GM23248 (cell line): ENCODE results near the gene RPS3. TPM values are rescaled to one million over a fixed set of nuclear protein-coding genes. Genes with fewer than 3 reads are reported as not detected.

ENCODE experiments used
- DNase-seq: peaks from one replicate; pipeline ENCODE4 v3.0.0-alpha.2; 2015
- H2AFZ ChIP-seq: fragments of 200-600 bp; sonication (generic); 2 replicates; pipeline ENCODE4 v1.6.1; 2016; ENCODE audit warnings: antibody characterized with exemption
- H3F3A ChIP-seq: fragments of 200-600 bp; sonication (generic); 2 replicates; pipeline ENCODE4 v1.6.1; 2016; ENCODE audit warnings: mild to moderate bottlenecking, antibody characterized with exemption, mixed run types; ENCODE audit not compliant: insufficient read depth
- H3K27ac ChIP-seq: fragments of 200-600 bp; sonication (generic); 2 replicates; pipeline ENCODE4 v1.5.1; 2016; ENCODE audit warnings: mild to moderate bottlenecking
- H3K27me3 ChIP-seq: fragments of 200-600 bp; sonication (generic); replicated peaks from 2 replicates; pipeline ENCODE4 v1.6.1; 2016; ENCODE audit warnings: mild to moderate bottlenecking; ENCODE audit not compliant: insufficient read depth
- H3K36me3 ChIP-seq: fragments of 200-600 bp; sonication (generic); 2 replicates; pipeline ENCODE4 v1.6.1; 2016; ENCODE audit warnings: low read depth, mild to moderate bottlenecking
- H3K4me1 ChIP-seq: fragments of 200-600 bp; sonication (generic); 2 replicates; pipeline ENCODE4 v1.6.1; 2016; ENCODE audit warnings: mild to moderate bottlenecking; ENCODE audit not compliant: insufficient read depth
- H3K4me2 ChIP-seq: fragments of 200-600 bp; sonication (generic); one replicate; pipeline ENCODE4 v1.6.1; 2016; ENCODE audit warnings: mild to moderate bottlenecking; ENCODE audit not compliant: unreplicated experiment
- H3K4me3 ChIP-seq: fragments of 200-600 bp; sonication (generic); 2 replicates; pipeline ENCODE4 v1.5.1; 2016; ENCODE audit warnings: mild to moderate bottlenecking
- H3K79me2 ChIP-seq: fragments of 200-600 bp; sonication (generic); 2 replicates; pipeline ENCODE4 v1.6.1; 2016; ENCODE audit warnings: mild to moderate bottlenecking; ENCODE audit not compliant: insufficient read depth
- H3K9ac ChIP-seq: fragments of 200-600 bp; sonication (generic); 2 replicates; pipeline ENCODE4 v1.6.1; 2016; ENCODE audit warnings: mild to moderate bottlenecking
- H3K9me2 ChIP-seq: fragments of 200-600 bp; sonication (generic); 2 replicates; pipeline ENCODE4 v1.6.1; 2016; ENCODE audit warnings: mixed run types, mild to moderate bottlenecking, moderate library complexity; ENCODE audit not compliant: insufficient read depth
- H3K9me3 ChIP-seq: fragments of 200-600 bp; sonication (generic); one replicate; pipeline ENCODE4 v1.6.1; 2017; ENCODE audit warnings: low read depth
- H4K20me1 ChIP-seq: fragments of 200-600 bp; sonication (generic); 2 replicates; pipeline ENCODE4 v1.6.0; 2016; ENCODE audit not compliant: insufficient read depth
- EZH2 ChIP-seq: fragments of 200-600 bp; sonication (generic); IDR thresholded peaks from 2 replicates; pipeline ENCODE4 v1.6.1; 2018; ENCODE audit warnings: antibody characterized with exemption, mild to moderate bottlenecking; ENCODE audit not compliant: insufficient read depth, poor library complexity, severe bottlenecking
- EZH2phosphoT487 ChIP-seq: fragments of 200-600 bp; sonication (generic); IDR thresholded peaks from 2 replicates; pipeline ENCODE4 v1.6.1; 2018; ENCODE audit warnings: antibody characterized with exemption, moderate library complexity, mild to moderate bottlenecking, low read depth; ENCODE audit not compliant: insufficient read depth
- WGBS, 2 experiments: methylation state at CpG; one replicate each; pipeline ENCODE4 v1.1.6; 2015 to 2017; ENCODE audit warnings: low lambda C conversion rate in 2 of 2, low coverage in 1 of 2; ENCODE audit errors: missing lambda C conversion rate in 2 of 2; 5-methylcytosine and 5-hydroxymethylcytosine counted together
- in situ Hi-C: fragments of 300-500 bp; cut with MboI; formaldehyde crosslinking; loops from 2 replicates; pipeline ENCODE4 v1.15.0; 2020
- polyA plus RNA-seq: library from polyadenylated mRNA; unstranded; fragments of >200 nt; fragmentation: Nextera tagmentation; extraction: Ambion mirVana; gene quantifications from 2 replicates; pipeline ENCODE4 v1.2.1, GENCODE V29; 2016
- total RNA-seq: library from RNA; depleted of rRNA; stranded (reverse); fragments of >200 nt; shearing (Covaris generic); gene quantifications from 2 replicates; pipeline ENCODE4 v1.2.3, GENCODE V29; 2014

The RPS3 gene
- total and polyA plus RNA-seq, 2 experiments from 2014 or later, result 896 to 1,048 TPM

- TF ChIP-seq EZH2, result no peak
- no peak for TF ChIP-seq EZH2phosphoT487
- Histone ChIP-seq H3K9me2 (no peaks in the 10 kb centered on the region), H3K36me3 (peaks cover 31% of the 10 kb centered on the region), H3K27me3 (no peaks in the 10 kb centered on the region), H3K4me2 (no peak overlapping the region), H3K79me2 (peaks cover 46% of the 10 kb centered on the region), H4K20me1 (peaks cover 24% of the 10 kb centered on the region), H3K9me3 (no peaks in the 10 kb centered on the region), H3K9ac (no peak overlapping the region), H3K27ac (no peak overlapping the region), H3K4me1 (peaks cover 21% of the 10 kb centered on the region), H2AFZ (peak overlapping the region; percentile 76), H3F3A (peaks cover 38% of the 10 kb centered on the region), H3K4me3 (no peak overlapping the region)
- in situ Hi-C loops, result no loop called here
- DNase-seq, result no peak
- 60 to 61% methylated on average over 8 of the region's 8 CpGs for WGBS, 2 experiments
These were observed 412 bp upstream of the RPS3 start for GRCh38 chr11:75398906-75399305.

- Histone ChIP-seq H3K9me3 (no peaks in the 10 kb centered on the region), H3K4me2 (peak overlapping the region; percentile 98), H3K27ac (peak overlapping the region; percentile 88), H2AFZ (no peak overlapping the region), H4K20me1 (peaks cover 24% of the 10 kb centered on the region), H3K36me3 (peaks cover 45% of the 10 kb centered on the region), H3K27me3 (no peaks in the 10 kb centered on the region), H3K9ac (peak overlapping the region; percentile 95), H3F3A (peaks cover 52% of the 10 kb centered on the region), H3K4me3 (peak overlapping the region; percentile 96), H3K79me2 (peaks cover 60% of the 10 kb centered on the region), H3K9me2 (no peaks in the 10 kb centered on the region), H3K4me1 (peaks cover 24% of the 10 kb centered on the region)
- DNase-seq, result peak; percentile 51
- no peak for TF ChIP-seq EZH2phosphoT487
- TF ChIP-seq EZH2, result no peak
- in situ Hi-C loops, result no loop called here
- 25 to 26% methylated on average over 11 of the region's 11 CpGs for WGBS, 2 experiments
These were observed 988 bp downstream of the RPS3 start for GRCh38 chr11:75400146-75400865.

GRCh38 chr11:75402002-75402773 lies 2.9 kb downstream of the RPS3 start:
- H3K27me3 ChIP-seq, result no peaks in the 10 kb centered on the region
- peaks cover 33% of the 10 kb centered on the region for H3K4me1 ChIP-seq
- peaks cover 63% of the 10 kb centered on the region for H3K36me3 ChIP-seq
- H4K20me1 ChIP-seq, result peaks cover 24% of the 10 kb centered on the region
- peak overlapping the region; percentile 96 for H3K4me3 ChIP-seq
- H2AFZ ChIP-seq, result no peak overlapping the region
- peak overlapping the region; percentile 98 for H3K4me2 ChIP-seq
- H3F3A ChIP-seq, result peaks cover 69% of the 10 kb centered on the region
- no peaks in the 10 kb centered on the region for H3K9me3 ChIP-seq
- in situ Hi-C loops, result no loop called here
- H3K27ac ChIP-seq, result no peak overlapping the region
- peak overlapping the region; percentile 95 for H3K9ac ChIP-seq
- H3K79me2 ChIP-seq, result peaks cover 75% of the 10 kb centered on the region
- no peaks in the 10 kb centered on the region for H3K9me2 ChIP-seq
- no peak for TF ChIP-seq EZH2phosphoT487
- no peak for TF ChIP-seq EZH2
- WGBS, 2 experiments, result 91% methylated on average over 10 of the region's 10 CpGs
- no peak for DNase-seq

- Histone ChIP-seq H3F3A (peaks cover 70% of the 10 kb centered on the region), H3K79me2 (peaks cover 82% of the 10 kb centered on the region), H3K9ac (peak overlapping the region; percentile 46), H3K36me3 (peaks cover 68% of the 10 kb centered on the region), H3K27me3 (no peaks in the 10 kb centered on the region), H4K20me1 (peaks cover 24% of the 10 kb centered on the region), H3K9me2 (no peaks in the 10 kb centered on the region), H2AFZ (no peak overlapping the region), H3K9me3 (no peaks in the 10 kb centered on the region), H3K4me2 (peak overlapping the region; percentile 98), H3K27ac (peak overlapping the region; percentile 7; the same call in 1 of the 2 replicates), H3K4me1 (peaks cover 33% of the 10 kb centered on the region), H3K4me3 (no peak overlapping the region)
- 45 to 47% methylated on average over 1 of the region's 1 CpG for WGBS, 2 experiments
- TF ChIP-seq EZH2phosphoT487 (no peak), EZH2 (no peak)
- DNase-seq, result peak; percentile 17
- in situ Hi-C loops, result no loop called here
These were observed 3.7 kb downstream of the RPS3 start for GRCh38 chr11:75403037-75403436.
